HG02870 (cell line): ENCODE results near the gene POU3F1.

Experiments
- ATAC-seq: cut with Tn5 transposase; IDR thresholded peaks from one replicate; pipeline ENCODE4 v1.9.1; 2021; ENCODE audit warnings: mild to moderate bottlenecking, moderate library complexity; ENCODE audit not compliant: unreplicated experiment

The POU3F1 gene

DNA sequence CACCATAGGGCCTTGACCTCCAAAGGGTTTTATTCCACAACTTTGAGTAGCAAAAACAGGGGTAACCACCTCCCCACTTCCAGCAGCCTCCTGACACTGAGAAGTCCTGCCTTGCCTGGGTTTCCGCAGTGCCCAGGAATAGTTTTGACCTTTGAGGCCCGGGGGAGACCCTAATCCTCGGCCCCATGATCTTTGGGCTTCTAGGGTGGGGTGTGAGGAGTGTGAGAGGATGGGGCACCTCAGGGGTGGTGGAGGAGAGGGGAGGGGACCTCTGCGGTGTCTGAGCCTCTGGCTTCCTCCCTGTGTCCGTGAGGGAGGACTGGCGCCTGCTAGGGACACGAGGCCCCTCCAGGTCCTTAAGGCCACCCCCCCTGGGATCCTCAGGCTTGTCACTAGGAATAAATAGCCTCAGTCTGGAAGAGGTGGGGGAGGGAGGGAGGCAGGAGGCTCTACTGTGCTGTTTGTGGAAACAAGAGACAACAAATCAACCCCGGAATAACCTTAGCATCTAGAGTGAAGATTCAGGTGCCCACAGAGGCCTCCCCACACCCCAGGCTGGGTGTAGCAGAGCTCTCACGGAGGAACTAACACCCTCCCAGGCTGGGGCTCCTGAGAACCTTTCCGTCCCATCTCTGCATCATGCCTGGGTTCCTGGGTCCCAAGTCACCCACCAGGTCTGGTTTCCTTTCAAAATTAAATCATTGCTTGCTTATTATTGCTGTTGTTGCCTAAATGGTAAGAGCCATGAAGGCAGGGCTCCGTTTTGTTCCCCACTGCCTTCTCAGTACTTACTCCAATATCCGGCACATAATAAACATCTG is 40.4 kb downstream of the POU3F1 start:
- no peak for ATAC-seq

DNA sequence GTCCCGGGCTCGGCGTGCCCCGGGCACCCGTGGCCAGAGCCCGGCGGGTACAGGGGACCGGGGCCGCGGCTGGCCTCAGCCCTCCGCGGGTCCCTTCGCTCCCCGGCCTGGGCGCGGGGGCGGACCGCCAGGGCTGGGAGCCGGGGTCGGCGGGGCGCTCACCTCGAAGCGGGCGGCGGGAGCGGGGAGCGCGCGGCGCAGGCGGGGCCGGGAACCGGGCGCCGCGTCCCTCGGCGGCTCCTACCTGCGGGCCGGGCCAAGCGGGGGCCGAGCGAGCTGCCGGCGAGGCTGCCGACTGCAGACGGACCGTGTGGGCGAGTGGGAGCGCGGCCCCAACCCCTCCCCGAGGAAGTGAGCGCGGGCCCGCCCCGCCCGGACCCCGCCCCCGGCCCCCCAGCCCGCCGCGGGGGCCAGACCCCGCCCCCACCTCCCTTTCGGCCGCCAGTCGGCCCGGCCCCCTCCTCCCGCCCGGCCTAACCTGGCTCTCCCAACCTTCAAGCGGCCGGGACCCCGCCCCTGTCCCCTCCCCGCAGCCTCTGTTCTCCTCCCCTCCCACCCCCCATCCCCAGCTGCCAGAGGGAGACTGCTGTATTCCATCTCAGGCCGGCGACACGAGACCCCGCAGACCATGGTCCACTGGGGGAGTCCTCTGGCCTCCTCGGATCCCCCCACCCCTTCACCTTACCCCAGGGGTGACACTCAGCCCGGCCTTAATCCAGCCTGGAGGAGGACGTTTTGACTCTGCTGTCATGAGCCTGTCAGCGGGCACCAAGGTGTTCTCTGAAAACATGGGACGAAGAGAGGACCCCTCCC is 41.2 kb downstream of the POU3F1 start, which contains the start of gene FHL3:
Gene FHL3 (minus strand): TSS at position 320 of the 813 bp plus-strand sequence. CDS start 6,102 bp downstream, outside the sequence.
- no peak for ATAC-seq

DNA sequence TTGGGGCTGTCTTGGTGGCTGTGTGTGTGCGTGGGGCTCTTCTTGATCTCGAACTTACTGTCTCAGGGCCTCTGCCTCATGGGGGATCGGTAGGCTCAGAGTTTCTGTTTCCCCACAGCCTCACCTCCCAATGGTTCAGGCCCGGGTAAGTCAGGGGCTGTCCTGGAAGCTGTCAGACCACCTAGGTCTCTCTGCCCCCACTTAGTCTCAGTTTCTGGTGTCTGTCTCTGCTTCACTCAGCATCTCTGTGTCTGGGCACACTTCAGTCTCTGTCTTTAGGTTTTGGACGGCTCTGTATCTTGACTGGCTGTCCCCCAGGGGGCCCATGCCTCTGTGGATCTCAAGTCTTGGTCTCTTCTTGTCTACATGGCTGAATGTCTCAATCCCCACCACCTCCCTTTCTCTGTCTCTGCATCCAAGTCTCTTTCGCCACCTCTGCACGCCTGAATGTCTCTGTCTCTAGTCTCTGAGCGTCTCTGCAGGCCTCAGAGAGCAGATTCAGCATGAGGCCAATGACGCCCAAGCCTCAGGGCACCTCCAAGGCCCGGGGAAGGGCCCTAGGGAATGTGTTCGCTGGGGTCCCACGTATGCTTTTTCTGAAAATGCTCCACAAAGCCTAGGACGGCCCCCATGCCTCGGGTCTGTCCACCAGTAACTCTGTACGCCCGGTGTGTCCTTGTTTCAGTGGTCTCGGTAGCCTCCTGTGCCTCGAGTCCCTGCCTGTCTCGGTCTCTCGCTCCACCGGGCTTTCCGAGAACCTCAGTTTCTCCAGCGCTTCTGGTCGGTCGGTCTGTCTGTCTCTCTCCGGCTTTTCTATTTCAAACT is 42.1 kb downstream of the POU3F1 start:
- ATAC-seq = no peak

DNA sequence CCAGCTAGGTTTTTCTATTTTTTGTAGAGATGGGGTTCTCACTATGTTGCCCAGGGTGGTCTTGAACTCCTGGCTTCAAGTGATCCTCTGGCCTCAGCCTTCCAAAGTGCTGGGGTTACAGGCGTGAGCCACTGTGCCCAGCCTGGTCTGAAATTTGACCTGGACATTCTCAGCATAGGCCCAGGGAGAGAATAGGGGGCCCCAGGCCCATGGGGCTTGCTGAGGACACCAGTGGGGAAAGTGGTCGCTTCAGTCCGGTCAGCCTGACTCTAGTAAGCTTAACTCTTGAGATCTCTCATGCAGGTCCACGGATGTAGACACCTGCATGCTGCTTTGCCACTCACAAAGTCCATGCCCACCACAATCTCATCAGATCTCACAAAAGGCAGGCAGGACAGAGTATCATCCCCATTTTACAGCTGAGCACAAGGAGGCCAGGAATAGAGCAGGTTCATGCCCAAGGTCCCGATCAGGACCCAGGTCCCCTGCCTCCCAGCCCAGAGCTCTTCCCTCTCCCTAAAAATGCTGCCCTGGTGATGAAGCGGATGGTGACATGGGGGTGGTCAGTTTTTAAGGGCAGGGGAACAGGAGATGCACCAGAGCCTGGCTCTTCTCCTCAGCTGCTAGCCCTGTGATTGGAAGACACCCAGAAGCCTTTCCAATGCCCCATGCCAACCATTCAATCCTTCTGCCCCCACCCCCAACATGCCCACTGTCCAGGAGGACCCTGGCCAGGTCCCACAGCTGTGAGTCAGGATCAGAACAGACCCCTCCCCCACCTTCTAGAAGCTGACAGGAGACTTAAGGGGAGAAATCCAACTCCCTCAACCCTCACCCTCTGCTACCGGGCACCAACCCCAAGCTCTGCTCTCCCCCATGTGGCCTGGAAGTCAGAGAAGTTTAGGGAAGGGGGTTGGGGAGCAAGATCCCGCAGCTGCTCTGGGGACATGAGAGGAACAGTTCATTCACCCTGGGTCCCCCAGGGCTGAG is 43.0 kb downstream of the POU3F1 start:
- ATAC-seq = no peak

DNA sequence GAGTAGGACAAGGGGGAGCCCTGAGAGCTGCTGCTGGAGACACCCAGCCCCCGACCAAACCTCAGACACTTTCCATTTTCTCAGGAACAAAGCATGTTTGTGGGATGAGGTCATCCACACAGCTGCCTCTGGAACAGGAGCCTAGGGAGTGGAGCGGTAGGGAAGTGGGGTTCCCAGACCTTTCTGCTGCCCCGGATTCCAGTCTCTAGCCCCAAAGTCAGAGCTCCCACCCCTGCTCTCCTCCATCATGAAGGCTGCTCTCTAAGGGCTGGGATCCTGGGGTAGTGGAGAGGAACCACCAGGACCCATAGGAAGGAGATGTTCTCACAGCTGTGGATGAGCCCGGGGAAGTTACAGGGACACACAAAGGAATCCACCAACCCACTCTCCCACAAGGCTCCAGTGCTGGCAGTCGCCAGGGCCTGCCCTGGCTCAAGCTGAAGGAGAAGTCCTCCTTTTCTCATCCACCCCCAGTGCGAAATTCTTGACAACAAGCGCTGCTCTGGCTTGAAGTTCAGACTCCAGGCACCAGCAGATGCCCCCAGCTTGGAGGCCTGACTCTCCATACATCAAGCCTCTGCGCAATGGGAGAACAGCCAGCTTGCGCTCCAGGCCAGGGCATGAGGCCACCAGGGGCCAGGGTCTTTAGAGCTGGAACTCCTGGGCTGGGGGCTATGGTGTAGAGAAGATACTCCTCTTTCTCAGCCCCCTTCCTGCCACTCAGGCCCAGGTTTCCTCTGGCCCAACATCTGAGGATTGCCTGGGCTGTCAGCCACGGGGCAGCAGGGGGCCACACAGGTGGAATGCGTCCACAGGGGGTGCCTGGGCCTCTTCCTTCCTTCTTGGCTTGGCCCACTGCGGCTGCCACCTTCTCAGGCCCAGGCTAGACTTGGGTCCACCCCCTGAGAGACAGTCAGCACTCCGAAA is 45.8 kb downstream of the POU3F1 start:
- no peak for ATAC-seq

DNA sequence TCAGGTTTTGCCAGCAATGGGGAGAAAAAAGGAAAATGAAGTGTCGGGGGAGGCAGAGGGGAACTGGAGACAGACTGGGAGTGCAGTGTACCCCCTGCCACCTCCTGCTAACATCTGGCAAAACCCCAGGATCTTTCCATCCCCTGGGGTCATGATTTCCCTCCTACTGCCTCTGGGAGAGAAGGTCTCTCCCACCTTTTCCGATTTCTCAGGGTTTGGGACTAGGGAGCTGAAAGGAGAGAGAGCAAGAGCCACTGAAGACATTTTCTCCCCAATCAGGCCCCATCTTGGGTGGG is 46.4 kb downstream of the POU3F1 start:
- no peak for ATAC-seq

DNA sequence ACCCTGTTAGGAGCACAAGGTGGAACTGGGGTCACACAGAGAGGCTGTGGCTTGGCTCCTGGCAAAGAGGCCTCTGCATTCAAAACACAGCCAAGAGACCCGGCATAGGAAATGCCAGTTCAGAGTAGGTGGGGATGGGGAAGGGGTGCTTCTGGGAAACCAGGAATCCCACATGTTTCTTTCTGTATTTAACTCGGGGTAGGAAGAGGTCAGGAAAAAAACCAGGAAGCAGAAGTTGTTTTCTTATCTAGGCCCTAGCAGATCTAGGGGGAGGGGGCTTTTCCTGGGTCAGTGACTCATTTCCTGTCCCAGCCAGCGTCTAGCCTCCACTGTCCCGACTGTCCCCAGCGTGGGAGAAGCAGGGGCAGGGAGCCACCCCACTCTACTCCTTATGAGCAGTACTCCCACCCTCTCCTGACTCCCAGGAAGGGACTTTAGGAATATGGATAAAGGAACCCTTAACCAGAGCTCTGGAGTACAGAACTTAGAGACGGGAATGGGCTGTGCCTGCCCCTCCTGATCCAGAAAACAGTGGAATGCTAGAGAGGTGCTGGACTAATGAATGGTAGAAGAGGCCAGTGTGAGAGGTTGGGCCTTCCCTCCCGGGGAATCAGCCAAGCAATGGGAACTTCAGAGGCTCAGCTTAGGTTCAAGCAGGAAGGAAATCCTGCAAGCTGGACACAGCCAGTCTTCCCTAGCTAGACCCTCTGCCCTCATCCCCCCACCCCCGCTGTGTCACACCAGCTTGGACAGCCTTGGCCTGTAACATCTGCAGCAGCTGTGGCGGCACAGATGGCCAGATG is 47.0 kb downstream of the POU3F1 start:
- no peak for ATAC-seq

DNA sequence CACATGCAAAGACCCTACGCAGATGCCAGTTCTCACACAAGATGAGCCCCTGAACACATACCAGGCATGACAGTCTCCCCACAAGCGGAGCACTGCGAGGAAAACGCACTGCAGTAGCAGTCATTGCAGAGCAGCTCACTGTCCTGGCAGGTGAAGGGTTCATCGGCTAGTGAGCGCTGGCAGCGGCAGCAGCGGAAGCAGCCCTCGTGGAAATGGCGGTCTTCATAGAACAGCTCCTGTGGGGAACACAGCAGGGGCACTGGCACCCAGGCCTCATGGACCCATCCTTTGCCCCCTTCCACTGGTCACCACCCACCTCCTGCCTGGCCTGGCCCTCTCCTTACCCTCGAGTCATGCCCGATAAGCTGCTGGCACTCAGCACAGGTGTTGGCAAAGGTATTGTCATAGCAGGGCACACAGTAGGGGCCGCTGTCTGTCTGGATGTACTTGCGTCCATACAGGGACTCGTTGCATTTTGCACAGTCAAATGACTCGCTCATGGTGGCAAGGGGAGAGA is 47.6 kb downstream of the POU3F1 start:
- no peak for ATAC-seq

DNA sequence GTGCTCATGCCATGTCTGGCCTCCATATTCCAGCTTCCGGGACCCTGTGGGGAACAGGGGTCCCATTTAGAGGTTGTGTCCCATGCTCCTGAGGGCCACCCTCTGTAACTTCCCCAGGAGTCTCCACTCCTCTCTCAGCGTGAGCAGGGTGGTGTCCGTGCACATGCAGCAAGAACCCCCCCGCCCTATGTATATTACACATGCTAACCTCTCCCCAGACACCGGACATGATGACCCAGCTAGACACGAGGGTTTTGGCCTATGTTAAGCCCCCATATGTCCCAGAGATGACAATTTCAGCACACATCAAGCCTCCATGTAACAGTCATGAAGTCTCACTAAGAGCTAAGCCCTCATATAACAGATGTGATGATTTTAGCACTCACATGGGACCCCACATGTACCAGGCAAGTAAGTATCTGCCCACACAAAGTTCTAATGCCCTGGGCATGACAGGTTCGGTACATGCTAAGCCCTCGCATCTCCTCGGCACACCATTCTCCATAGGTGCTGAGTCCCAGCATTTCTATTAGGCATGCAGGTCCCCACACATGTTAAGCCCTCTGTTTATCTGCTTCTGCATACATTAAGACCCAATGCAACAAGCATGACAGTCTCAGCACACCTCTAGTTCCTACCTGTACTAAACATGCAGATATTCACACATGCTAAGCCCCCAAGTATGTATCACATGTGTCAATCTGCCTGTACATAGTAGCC is 48.3 kb downstream of the POU3F1 start:
- no peak for ATAC-seq

DNA sequence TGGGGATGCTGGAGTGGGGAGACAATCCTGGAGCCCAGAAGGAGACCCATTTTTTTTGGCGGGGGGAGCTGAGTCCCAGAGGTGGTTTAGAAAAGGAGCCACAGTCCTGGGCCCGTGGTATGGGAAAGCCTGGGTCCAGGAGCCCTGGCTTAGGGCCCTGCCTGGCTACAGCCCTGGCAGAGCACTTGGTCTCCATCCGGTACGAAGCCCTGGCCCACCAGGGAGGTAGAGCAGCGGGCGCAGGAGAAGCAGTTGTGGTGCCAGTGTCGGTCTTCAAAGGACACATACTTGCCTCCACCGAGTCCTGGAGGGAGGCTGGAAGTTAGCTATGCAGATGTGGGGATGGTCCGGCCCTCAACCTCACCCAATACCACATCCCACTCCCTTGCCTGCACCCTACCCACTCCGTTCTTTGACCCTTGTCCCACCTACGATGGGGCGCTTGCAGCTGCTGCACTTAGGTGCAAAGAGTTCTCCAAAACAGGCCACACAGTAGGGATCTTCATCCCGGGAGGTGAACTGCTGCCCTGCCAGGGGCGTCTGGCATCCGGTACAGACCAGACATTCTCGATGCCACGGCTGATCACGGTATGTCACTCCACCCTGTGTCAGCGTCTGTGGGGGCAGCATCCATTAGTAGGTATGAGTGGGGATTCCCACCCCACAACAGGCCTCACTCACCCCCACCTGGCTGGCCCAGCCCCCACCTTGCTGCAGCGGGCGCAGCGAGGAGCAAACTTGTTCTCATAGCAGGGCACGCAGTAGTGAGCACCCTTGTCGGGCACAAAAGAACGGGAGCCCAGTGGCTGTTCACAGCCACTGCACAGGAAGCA is 49.1 kb downstream of the POU3F1 start:
- no peak for ATAC-seq

DNA sequence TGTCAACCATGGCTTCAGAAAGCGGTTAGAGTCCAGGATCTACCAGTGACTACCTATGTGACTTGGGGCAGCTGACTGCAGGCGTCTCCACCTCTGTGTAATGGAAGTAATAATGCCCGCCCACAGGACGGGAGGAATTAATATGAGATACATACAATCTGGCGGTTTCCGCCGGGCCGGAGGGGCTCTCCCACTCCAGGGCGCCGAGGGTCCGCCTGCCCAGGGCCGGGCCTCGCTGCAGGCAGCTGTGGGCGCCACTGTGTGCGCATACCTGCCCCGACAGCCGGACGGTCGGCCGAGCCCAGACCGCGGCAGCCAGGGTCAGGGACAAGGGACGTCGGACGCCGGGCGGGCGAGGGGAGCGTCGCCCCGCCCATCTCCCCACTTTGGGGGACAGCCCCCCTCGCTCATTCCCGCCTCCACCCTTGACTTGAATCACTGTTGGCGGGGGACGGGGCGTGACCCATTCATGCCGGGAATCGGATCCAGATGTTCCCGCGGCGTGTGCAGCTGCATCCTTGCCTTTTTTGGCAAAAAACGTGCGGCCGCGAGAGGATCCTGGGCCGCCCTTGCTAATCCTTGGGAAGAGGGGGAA is 50.7 kb downstream of the POU3F1 start:
- ATAC-seq = no peak

DNA sequence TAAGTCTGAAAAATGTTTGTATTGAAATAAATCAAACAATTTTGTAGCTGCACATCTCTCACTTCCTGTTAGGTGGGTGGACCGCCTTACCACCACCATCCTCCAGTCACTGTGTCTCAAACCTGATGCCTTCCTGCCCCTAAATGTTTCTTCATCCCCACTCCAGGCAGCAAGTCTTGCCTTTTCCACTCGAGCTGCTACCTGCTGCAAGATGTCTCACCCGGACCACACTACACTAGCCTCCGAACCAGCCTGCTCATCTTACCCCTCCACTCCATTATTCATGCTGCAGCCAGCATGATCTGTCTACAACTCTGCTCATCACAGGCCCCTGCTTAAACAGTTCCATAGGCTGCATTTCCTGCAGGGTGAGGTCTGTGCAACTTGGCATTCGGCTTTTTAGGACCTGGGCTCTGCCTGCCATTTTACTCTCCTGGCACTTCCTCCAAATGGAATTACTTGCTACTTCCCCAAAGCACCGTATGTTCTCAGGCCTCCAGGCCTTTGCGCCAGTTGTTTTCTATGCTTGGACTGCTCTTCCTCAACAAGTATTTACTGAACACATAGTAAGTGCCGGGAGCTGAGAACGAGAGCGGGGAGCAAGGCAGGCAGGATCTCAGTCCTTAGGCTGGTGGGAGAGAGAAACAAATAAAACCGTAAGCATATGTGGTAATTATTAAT is 51.6 kb downstream of the POU3F1 start:
- ATAC-seq = no peak
